Subcutaneous preadipocyte (primary cell): Measurements from ENCODE around the gene HMOX2. TPM values are rescaled to one million over a fixed set of nuclear protein-coding genes. Genes with fewer than 3 reads are reported as not detected.

ENCODE experiments used
- small RNA-seq: library from RNA; depleted of rRNA; stranded (forward); fragments of <200 nt; gene quantifications from one replicate; pipeline ENCODE3, GENCODE V24; 2012
- total RNA-seq: library from RNA; depleted of rRNA; stranded (reverse); fragments of >200 nt; gene quantifications from 2 replicates; pipeline ENCODE4 v1.2.3, GENCODE V29; 2012

HMOX2 gene
- 41.5 and 46.9 TPM in 2 replicates for total RNA-seq

GRCh38 chr16:4475880-4476788 lies at the start of gene HMOX2:
HMOX2 (plus strand) TSS chr16:4476398; CDS start chr16:4505525, 29,127 bp downstream.

DNA sequence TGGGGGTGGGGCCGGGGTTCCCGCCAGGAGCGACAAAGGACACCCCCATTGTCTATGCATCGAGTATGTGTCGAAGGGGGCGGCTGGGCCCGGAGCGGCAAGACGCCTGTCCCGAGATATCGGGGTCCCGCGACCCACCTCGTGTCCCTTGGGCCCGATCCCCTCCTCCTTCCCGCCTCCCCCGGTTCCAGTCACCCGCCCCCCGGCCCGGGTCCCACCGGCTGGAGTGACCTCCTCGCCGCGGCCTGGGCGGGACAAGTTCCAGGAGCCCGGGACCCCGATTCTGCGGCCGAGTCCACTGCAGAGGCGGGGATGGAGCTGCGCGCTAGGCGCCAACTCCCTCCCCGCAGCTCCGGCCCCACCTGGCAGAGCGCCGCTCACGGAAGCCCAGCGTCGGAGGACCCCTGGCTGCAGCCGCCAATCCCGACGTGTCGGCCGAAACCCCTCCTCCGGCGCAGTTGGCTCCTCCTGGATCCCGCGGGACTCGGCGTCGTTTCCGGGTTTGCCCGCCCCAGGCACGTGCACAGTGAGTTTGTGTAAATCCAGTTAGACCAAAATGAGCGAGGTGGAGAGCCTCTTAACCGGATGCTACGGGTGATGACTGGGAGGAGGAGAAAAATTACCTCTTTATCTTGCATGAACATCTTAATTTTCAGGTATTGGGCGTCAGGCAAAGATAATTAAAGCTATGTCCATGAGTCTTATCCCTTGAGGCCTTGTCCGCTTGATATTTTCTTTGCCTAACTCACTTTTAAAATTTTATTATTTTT lies 1.8 kb upstream of the HMOX2 start, which contains the start of gene NMRAL1:
Gene NMRAL1 (minus strand): TSS at position 434 of the 770 bp plus-strand sequence. CDS start 493 bp downstream, outside the sequence.

DNA sequence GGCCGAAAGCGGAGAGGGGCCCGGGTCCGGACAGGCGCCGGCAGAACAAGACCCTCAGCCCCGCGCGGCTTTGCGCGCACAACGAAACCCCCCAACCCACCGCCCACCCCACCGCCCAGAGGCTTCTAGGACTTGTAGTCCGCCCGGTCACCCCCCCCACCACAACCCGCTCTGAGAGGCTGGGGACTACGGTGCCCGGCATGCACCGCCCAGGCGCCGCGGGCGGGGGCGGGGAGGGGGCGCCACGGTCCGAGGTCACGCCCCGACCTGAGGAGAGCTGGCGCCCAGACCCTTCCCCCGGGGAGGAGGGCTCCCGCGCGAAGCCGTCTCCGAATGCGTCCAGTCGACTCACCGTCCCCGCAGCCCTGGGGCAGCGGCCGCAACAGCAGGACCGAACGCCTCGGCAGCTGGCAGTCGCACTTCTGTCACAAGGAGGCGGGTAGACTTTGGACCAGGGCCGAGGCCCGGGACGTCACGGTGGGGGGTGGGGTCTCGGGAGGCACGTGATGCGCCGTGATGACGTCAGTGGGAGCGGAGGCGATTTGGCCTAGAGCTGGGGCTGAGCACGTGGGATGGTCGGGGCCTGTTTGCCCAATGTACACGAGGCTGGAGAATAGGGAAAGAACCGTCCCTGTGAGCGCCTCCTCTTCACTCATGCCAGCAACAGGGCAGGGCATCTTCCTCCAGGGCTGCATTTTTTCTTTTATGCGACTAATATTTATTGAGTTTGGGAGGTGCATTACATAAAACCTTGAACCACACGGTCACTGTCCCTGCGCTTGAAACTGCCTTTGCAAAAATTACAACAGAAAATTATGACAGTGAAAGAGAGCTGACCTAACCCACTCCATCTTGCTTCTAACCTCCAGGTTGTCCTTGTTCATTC lies 62.4 kb downstream of the HMOX2 start, which contains the start of gene CDIP1:
Gene CDIP1 (minus strand): TSS at position 424 of the 886 bp plus-strand sequence. CDS start 24,643 bp downstream, outside the sequence.

DNA sequence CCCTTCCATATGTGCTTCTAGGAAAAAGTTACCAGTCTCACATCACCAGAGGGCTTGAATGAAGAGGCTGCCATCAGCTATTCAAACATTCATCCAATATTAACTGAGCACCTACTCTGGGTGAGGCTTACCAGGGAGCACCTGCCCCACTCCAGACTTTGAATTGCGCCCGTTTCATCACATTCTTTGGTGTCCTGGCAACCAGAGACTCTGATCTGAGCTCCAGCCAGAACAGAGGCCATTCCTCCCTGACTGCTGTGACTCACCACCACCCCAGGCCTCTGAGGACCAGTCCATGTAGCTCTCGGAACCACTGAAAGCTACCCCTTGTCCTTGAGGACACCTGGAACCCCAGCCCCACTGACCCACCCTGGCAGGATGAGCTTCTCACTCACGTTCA lies 79.9 kb downstream of the HMOX2 start, which contains the start of gene C16orf96:
Gene C16orf96 (plus strand): TSS at position 229 of the 400 bp plus-strand sequence. CDS start 150 bp downstream, at position 379.

Small RNAs within 50 kb of the gene (small RNA-seq; reads per million reads assigned to genes)
- not detected for gene AC012676.2

Other genes with a start within 250 kb of the HMOX2 start
- not detected in 2 replicates for gene SRL, start 234.3 kb upstream of the HMOX2 start, total RNA-seq
- gene TFAP4, start 203.4 kb upstream of the HMOX2 start, total RNA-seq = 14.0 and 22.5 TPM in 2 replicates
- 1.8 and 2.3 TPM in 2 replicates for gene GLIS2, start 160.3 kb upstream of the HMOX2 start, total RNA-seq
- gene PAM16, start 125.1 kb upstream of the HMOX2 start, total RNA-seq = 23.5 and 33.8 TPM in 2 replicates
- 156 and 170 TPM in 2 replicates for gene VASN, start 104.5 kb upstream of the HMOX2 start, total RNA-seq
- gene CORO7, start 59.8 kb upstream of the HMOX2 start, total RNA-seq = 12.9 and 15.8 TPM in 2 replicates
- 39.3 and 63.3 TPM in 2 replicates for gene DNAJA3, start 50.5 kb upstream of the HMOX2 start, total RNA-seq
- gene NMRAL1, start 1.8 kb upstream of the HMOX2 start, total RNA-seq = 45.0 and 78.3 TPM in 2 replicates
- gene CDIP1, start 62.4 kb downstream of the HMOX2 start, total RNA-seq = 7.0 and 9.0 TPM in 2 replicates
- not detected in 2 replicates for gene C16orf96, start 79.9 kb downstream of the HMOX2 start, total RNA-seq
- 7.0 and 11.3 TPM in 2 replicates for gene UBALD1, start 138.5 kb downstream of the HMOX2 start, total RNA-seq
- gene MGRN1, start 148.4 kb downstream of the HMOX2 start, total RNA-seq = 31.6 and 35.6 TPM in 2 replicates
- 19.4 and 23.5 TPM in 2 replicates for gene NUDT16L1, start 217.2 kb downstream of the HMOX2 start, total RNA-seq